Keratinocyte (primary cell): ENCODE measurements around the gene PAXIP1.

Source experiments
- EZH2 ChIP-seq: IDR thresholded peaks from one replicate; pipeline ENCODE4 v1.6.1; 2012; ENCODE audit warnings: inconsistent platforms, mild to moderate bottlenecking, low read length, moderate library complexity
- TF ChIP-seq, protein P1 (sequence below), 3 experiments: IDR thresholded peaks in 1 of 3; conservative IDR thresholded peaks in 1 of 3; optimal IDR thresholded peaks in 1 of 3; 2 replicates in 2 of 3; 3 replicates in 1 of 3; pipeline versions ENCODE3 to v1.5.1; 2011; ENCODE audit warnings: low read length in 3 of 3, mild to moderate bottlenecking in 3 of 3, moderate library complexity in 2 of 3, control low read depth in 1 of 3, inconsistent platforms in 1 of 3; ENCODE audit not compliant: insufficient read depth in 2 of 3; ENCODE audit errors: extremely low read depth in 1 of 3

DNA sequence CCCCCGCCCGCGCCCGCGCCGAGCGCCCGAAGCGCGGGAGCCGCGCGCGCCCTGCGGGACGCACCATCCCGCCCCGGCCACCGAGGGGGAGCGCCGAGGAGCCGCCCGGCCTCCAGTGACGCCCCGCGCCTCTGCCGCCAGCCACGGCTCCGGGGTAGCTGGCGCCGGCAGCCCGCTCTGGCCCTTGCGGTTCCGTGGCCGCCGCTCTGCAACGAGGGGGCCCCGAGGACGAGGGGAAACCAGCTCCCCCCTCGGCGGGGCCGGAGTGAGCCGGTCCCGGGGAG, at the start of gene PAXIP1:
- no peak for TF ChIP-seq EZH2
- TF ChIP-seq, protein P1, sequence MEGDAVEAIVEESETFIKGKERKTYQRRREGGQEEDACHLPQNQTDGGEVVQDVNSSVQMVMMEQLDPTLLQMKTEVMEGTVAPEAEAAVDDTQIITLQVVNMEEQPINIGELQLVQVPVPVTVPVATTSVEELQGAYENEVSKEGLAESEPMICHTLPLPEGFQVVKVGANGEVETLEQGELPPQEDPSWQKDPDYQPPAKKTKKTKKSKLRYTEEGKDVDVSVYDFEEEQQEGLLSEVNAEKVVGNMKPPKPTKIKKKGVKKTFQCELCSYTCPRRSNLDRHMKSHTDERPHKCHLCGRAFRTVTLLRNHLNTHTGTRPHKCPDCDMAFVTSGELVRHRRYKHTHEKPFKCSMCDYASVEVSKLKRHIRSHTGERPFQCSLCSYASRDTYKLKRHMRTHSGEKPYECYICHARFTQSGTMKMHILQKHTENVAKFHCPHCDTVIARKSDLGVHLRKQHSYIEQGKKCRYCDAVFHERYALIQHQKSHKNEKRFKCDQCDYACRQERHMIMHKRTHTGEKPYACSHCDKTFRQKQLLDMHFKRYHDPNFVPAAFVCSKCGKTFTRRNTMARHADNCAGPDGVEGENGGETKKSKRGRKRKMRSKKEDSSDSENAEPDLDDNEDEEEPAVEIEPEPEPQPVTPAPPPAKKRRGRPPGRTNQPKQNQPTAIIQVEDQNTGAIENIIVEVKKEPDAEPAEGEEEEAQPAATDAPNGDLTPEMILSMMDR (optimal IDR thresholded peaks at IDR 0.05 in 1 of 3, IDR thresholded peaks at IDR 0.05 in 1 of 3, conservative IDR thresholded peaks at IDR 0.05 in 1 of 3; ENCODE audit: extremely low read depth in 1 of 3, insufficient read depth in 2 of 3, low read length in 3 of 3), result no peak
